GM23248 (cell line): Measurements from ENCODE around the gene ACSL4. TPM values are rescaled to one million over a fixed set of nuclear protein-coding genes. Genes with fewer than 3 reads are reported as not detected.
"Not testable (repeated sequence)": the region's sequence is repeated elsewhere in the genome, so short reads cannot be mapped to it uniquely, and the experiment has no call there.

Source experiments
- DNase-seq: peaks from one replicate; pipeline ENCODE4 v3.0.0-alpha.2; 2015
- H2AFZ ChIP-seq: fragments of 200-600 bp; sonication (generic); 2 replicates; pipeline ENCODE4 v1.6.1; 2016; ENCODE audit warnings: antibody characterized with exemption
- H3F3A ChIP-seq: fragments of 200-600 bp; sonication (generic); 2 replicates; pipeline ENCODE4 v1.6.1; 2016; ENCODE audit warnings: mild to moderate bottlenecking, antibody characterized with exemption, mixed run types; ENCODE audit not compliant: insufficient read depth
- H3K27ac ChIP-seq: fragments of 200-600 bp; sonication (generic); 2 replicates; pipeline ENCODE4 v1.5.1; 2016; ENCODE audit warnings: mild to moderate bottlenecking
- H3K27me3 ChIP-seq: fragments of 200-600 bp; sonication (generic); replicated peaks from 2 replicates; pipeline ENCODE4 v1.6.1; 2016; ENCODE audit warnings: mild to moderate bottlenecking; ENCODE audit not compliant: insufficient read depth
- H3K36me3 ChIP-seq: fragments of 200-600 bp; sonication (generic); 2 replicates; pipeline ENCODE4 v1.6.1; 2016; ENCODE audit warnings: low read depth, mild to moderate bottlenecking
- H3K4me1 ChIP-seq: fragments of 200-600 bp; sonication (generic); 2 replicates; pipeline ENCODE4 v1.6.1; 2016; ENCODE audit warnings: mild to moderate bottlenecking; ENCODE audit not compliant: insufficient read depth
- H3K4me2 ChIP-seq: fragments of 200-600 bp; sonication (generic); one replicate; pipeline ENCODE4 v1.6.1; 2016; ENCODE audit warnings: mild to moderate bottlenecking; ENCODE audit not compliant: unreplicated experiment
- H3K4me3 ChIP-seq: fragments of 200-600 bp; sonication (generic); 2 replicates; pipeline ENCODE4 v1.5.1; 2016; ENCODE audit warnings: mild to moderate bottlenecking
- H3K79me2 ChIP-seq: fragments of 200-600 bp; sonication (generic); 2 replicates; pipeline ENCODE4 v1.6.1; 2016; ENCODE audit warnings: mild to moderate bottlenecking; ENCODE audit not compliant: insufficient read depth
- H3K9ac ChIP-seq: fragments of 200-600 bp; sonication (generic); 2 replicates; pipeline ENCODE4 v1.6.1; 2016; ENCODE audit warnings: mild to moderate bottlenecking
- H3K9me2 ChIP-seq: fragments of 200-600 bp; sonication (generic); 2 replicates; pipeline ENCODE4 v1.6.1; 2016; ENCODE audit warnings: mixed run types, mild to moderate bottlenecking, moderate library complexity; ENCODE audit not compliant: insufficient read depth
- H3K9me3 ChIP-seq: fragments of 200-600 bp; sonication (generic); one replicate; pipeline ENCODE4 v1.6.1; 2017; ENCODE audit warnings: low read depth
- H4K20me1 ChIP-seq: fragments of 200-600 bp; sonication (generic); 2 replicates; pipeline ENCODE4 v1.6.0; 2016; ENCODE audit not compliant: insufficient read depth
- EZH2 ChIP-seq: fragments of 200-600 bp; sonication (generic); IDR thresholded peaks from 2 replicates; pipeline ENCODE4 v1.6.1; 2018; ENCODE audit warnings: antibody characterized with exemption, mild to moderate bottlenecking; ENCODE audit not compliant: insufficient read depth, poor library complexity, severe bottlenecking
- EZH2phosphoT487 ChIP-seq: fragments of 200-600 bp; sonication (generic); IDR thresholded peaks from 2 replicates; pipeline ENCODE4 v1.6.1; 2018; ENCODE audit warnings: antibody characterized with exemption, moderate library complexity, mild to moderate bottlenecking, low read depth; ENCODE audit not compliant: insufficient read depth
- WGBS, 2 experiments: methylation state at CpG; one replicate each; pipeline ENCODE4 v1.1.6; 2015 to 2017; ENCODE audit warnings: low lambda C conversion rate in 2 of 2, low coverage in 1 of 2; ENCODE audit errors: missing lambda C conversion rate in 2 of 2; 5-methylcytosine and 5-hydroxymethylcytosine counted together
- in situ Hi-C: fragments of 300-500 bp; cut with MboI; formaldehyde crosslinking; loops from 2 replicates; pipeline ENCODE4 v1.15.0; 2020
- polyA plus RNA-seq: library from polyadenylated mRNA; unstranded; fragments of >200 nt; fragmentation: Nextera tagmentation; extraction: Ambion mirVana; gene quantifications from 2 replicates; pipeline ENCODE4 v1.2.1, GENCODE V29; 2016
- total RNA-seq: library from RNA; depleted of rRNA; stranded (reverse); fragments of >200 nt; shearing (Covaris generic); gene quantifications from 2 replicates; pipeline ENCODE4 v1.2.3, GENCODE V29; 2014

The ACSL4 gene
- total and polyA plus RNA-seq, 2 experiments from 2014 or later = 33.2 to 81.7 TPM

DNA sequence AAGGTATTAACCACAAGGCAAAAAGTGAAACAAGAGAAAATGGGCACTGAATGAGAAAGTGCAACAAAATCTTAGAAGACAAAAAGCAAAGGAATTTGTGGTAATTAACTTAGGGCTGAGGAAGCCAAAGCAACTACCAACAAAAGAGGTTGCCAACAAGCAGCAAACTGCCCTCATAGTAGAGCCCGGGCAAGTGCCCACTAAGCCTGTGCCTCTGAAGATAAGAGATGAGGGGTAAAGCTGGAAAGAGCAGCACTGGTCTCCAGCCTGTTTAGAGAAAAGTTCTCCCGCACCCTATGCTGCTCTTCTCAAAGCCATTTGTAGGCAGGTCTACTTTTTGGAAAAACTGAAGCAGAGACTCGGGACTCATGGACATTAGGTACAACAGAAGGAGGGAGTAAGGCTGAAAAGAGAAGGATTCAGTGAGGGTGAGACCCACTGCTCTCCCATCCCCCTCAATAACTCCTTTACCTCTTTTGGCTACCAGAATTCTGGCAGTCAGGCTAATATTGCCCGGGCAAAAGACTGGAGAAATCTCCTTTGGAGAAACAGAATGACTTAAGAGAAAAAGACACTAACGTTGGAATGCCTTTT lies 78.4 kb downstream of the ACSL4 start:
- no peaks in the 10 kb centered on the region for H3K27me3 ChIP-seq
- no peaks in the 10 kb centered on the region for H3K4me1 ChIP-seq
- no peaks in the 10 kb centered on the region for H3K9me2 ChIP-seq
- TF ChIP-seq EZH2phosphoT487 (no peak), EZH2 (no peak)
- H3K27ac ChIP-seq = no peak overlapping the region
- no peaks in the 10 kb centered on the region for H3F3A ChIP-seq
- in situ Hi-C loops = no loop called here
- no peak for DNase-seq
- H3K4me3 ChIP-seq = no peak overlapping the region
- peaks cover 34% of the 10 kb centered on the region for H3K79me2 ChIP-seq
- WGBS, 2 experiments = 76 to 81% methylated on average over 4 to 5 of the region's 5 CpGs
- H3K9me3 ChIP-seq = no peaks in the 10 kb centered on the region
- no peak overlapping the region for H3K9ac ChIP-seq
- H4K20me1 ChIP-seq = no peaks in the 10 kb centered on the region
- 0 out of 2 replicates have a peak, but pooled peaks cover 5% of the 10 kb centered on the region for H3K36me3 ChIP-seq
- H3K4me2 ChIP-seq = no peak overlapping the region
- H2AFZ ChIP-seq = no peak overlapping the region

DNA sequence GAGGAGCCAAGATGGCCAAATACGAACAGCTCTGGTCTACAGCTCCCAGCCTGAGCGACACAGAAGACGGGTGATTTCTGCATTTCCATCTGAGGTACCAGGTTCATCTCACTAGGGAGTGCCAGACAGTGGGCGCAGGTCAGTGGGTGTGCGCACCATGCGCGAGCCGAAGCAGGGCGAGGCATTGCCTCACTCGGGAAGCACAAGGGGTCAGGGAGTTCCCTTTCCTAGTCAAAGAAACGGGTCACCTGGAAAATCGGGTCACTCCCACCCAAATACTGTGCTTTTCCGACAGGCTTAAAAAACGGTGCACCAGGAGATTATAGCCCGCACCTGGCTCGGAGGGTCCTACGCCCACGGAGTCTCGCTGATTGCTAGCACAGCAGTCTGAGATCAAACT lies 88.4 kb downstream of the ACSL4 start:
- H3K4me2 ChIP-seq, H3K4me3 ChIP-seq, H3K9ac ChIP-seq, H3K27ac ChIP-seq, H3K9me3 ChIP-seq, H2AFZ ChIP-seq, H3K4me1 ChIP-seq, H3F3A ChIP-seq, H3K27me3 ChIP-seq, H3K36me3 ChIP-seq, H3K9me2 ChIP-seq, H4K20me1 ChIP-seq, DNase-seq, in situ Hi-C loops: not testable (repeated sequence)
- WGBS, 2 experiments = 97 to 98% methylated on average over 14 to 19 of the region's 19 CpGs
- peaks cover 27% of the 10 kb centered on the region; the same call in 1 of the 2 replicates for H3K79me2 ChIP-seq

DNA sequence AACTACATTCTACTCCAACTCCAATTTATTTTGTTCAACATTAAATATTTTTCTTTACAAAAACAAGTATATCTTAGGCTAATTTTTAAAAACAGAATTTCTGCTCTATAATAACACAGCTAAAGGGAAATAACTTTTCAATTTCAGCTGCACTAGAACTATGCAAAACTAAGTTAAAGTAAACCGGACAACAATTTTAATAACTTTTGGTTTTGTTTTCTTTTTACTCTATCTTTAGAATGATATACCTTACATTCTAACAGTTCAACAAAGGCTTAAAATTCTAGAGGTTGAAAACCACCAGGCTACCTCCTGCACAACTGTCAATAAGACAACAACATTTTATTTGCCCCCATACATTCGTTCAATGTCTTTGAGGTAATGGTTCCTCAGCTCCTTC lies 89.4 kb downstream of the ACSL4 start:
- H3K79me2 ChIP-seq = peaks cover 27% of the 10 kb centered on the region; the same call in 1 of the 2 replicates
- H3K27me3 ChIP-seq = no peaks in the 10 kb centered on the region
- H3F3A ChIP-seq = 0 out of 2 replicates have a peak, but pooled peaks cover 5% of the 10 kb centered on the region
- peaks cover 9% of the 10 kb centered on the region; the same call in 1 of the 2 replicates for H3K4me1 ChIP-seq
- in situ Hi-C loops = no loop called here
- H2AFZ ChIP-seq = no peak overlapping the region
- DNase-seq = no peak
- H3K9me3 ChIP-seq = no peaks in the 10 kb centered on the region
- no peak overlapping the region for H3K4me3 ChIP-seq
- no peaks in the 10 kb centered on the region for H3K36me3 ChIP-seq
- no peak overlapping the region for H3K4me2 ChIP-seq
- H3K27ac ChIP-seq = no peak overlapping the region
- 96 to 100% methylated on average over 2 of the region's 2 CpGs for WGBS, 2 experiments
- no peaks in the 10 kb centered on the region for H4K20me1 ChIP-seq
- no peak overlapping the region for H3K9ac ChIP-seq
- no peaks in the 10 kb centered on the region for H3K9me2 ChIP-seq
- TF ChIP-seq EZH2 (no peak), EZH2phosphoT487 (no peak)

DNA sequence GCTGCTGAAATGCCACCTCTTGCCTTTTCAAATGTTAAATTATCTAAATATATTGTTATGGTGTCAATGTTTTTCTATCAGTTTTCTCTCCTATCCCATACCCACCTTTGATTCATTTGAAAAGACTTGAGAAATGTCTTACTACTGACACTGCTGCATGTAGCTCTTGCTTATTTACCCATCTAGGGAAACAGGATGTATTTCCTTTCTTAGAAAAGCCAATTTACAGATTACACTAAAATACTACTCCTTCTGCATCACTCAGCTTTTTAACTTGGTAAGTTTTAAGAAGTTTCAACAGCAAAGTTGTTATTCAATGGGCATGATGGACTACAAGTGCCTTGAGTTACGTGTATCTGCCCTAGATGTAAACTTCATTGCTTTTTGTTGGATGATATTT lies 94.9 kb downstream of the ACSL4 start:
- Histone ChIP-seq H3K9me2 (no peaks in the 10 kb centered on the region), H3K9ac (no peak overlapping the region), H4K20me1 (no peaks in the 10 kb centered on the region), H3F3A (0 out of 2 replicates have a peak, but pooled peaks cover 2% of the 10 kb centered on the region), H3K4me2 (no peak overlapping the region), H3K4me3 (no peak overlapping the region), H3K4me1 (peaks cover 6% of the 10 kb centered on the region; the same call in 1 of the 2 replicates), H3K27ac (no peak overlapping the region), H2AFZ (no peak overlapping the region), H3K9me3 (no peaks in the 10 kb centered on the region), H3K79me2 (peaks cover 6% of the 10 kb centered on the region; the same call in 1 of the 2 replicates), H3K27me3 (no peaks in the 10 kb centered on the region), H3K36me3 (no peaks in the 10 kb centered on the region)
- 92 to 100% methylated on average over 1 of the region's 1 CpG for WGBS, 2 experiments
- in situ Hi-C loops = loop anchor here (10.0 kb wide), 1 partner anchor 153 kb away; the partner anchor contains the start of gene GUCY2F
- TF ChIP-seq EZH2 (no peak), EZH2phosphoT487 (no peak)
- DNase-seq = no peak

DNA sequence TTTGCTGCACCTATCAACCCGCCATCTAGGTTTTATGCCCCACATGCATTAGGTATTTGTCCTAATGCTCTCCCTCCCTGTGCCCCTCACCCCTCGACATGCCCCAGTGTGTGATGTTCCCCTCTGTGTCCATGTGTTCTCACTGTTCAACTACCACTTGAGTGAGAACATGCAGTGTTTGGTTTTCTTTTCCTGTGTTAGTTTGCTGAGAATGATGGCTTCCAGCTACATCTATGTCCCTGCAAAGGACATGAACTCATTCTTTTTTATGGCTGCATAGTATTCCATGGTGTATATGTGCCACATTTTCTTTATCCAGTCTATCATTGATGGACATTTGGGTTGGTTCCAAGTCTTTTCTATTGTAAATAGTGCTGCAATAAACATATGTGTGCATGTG lies 95.6 kb downstream of the ACSL4 start:
- not testable (repeated sequence) for H3K27me3 ChIP-seq, DNase-seq, H3K4me1 ChIP-seq, H3K9me2 ChIP-seq, H3F3A ChIP-seq, H3K9ac ChIP-seq, H2AFZ ChIP-seq, H3K9me3 ChIP-seq, H3K4me3 ChIP-seq, H3K79me2 ChIP-seq, H4K20me1 ChIP-seq, H3K4me2 ChIP-seq, H3K27ac ChIP-seq, H3K36me3 ChIP-seq
- WGBS, 2 experiments = 100% methylated on average over 2 of the region's 2 CpGs
- in situ Hi-C loops = loop anchor here (10.0 kb wide), 1 partner anchor 153 kb away; the partner anchor contains the start of gene GUCY2F
